Mammary epithelial cell (primary cell): ENCODE results near the gene ANXA2R.
"Not testable (repeated sequence)": the region's sequence is repeated elsewhere in the genome, so short reads cannot be mapped to it uniquely, and the experiment has no call there.

ENCODE experiments used
- EZH2 ChIP-seq: IDR thresholded peaks from 2 replicates; pipeline ENCODE4 v1.6.1; 2012; ENCODE audit warnings: low read length, inconsistent platforms, borderline replicate concordance
- TF ChIP-seq, protein P1 (sequence below), 2 donors: IDR thresholded peaks in 1 of 2; conservative IDR thresholded peaks in 1 of 2; 2 replicates each; pipeline ENCODE4 v1.5.1; 2011 to 2012; ENCODE audit warnings: inconsistent platforms in 2 of 2, low read length in 2 of 2, mild to moderate bottlenecking in 2 of 2, control low read depth in 1 of 2, low read depth in 1 of 2; ENCODE audit not compliant: insufficient read depth in 1 of 2; ENCODE audit errors: extremely low read depth in 1 of 2

DNA sequence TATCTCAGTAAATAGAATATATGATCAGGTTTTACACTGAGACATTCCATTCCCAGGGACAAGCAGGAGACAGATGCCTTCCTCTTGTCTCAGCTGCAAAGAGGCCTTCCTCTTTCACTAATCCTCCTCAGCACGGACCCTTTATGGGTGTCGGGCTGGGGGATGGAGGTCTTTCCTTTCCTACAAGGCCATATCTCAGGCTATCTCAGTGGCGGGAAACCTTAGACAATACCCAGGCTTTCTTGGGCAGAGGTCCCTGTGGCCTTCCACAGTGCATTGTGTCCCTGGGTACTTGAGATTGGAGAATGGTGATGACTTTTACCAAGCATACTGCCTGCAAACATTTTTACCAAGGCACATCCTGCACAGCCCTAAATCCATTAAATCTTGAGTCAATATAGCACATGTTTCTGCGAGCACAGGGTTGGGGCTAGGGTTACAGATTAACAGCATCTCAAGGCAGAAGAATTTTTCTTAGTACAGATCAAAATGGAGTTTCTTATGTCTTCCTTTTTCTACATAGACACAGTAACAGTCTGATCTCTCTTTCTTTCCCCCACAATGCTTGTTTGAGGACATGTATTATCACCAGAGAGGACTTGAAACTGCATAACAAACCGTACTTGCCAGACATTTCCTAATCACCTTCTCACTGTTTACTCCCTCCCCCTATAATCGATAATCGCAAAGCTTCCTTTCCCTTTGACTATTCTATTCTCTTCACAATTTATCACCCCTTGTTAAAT, 37.5 kb upstream of the ANXA2R start:
- TF ChIP-seq, protein P1, sequence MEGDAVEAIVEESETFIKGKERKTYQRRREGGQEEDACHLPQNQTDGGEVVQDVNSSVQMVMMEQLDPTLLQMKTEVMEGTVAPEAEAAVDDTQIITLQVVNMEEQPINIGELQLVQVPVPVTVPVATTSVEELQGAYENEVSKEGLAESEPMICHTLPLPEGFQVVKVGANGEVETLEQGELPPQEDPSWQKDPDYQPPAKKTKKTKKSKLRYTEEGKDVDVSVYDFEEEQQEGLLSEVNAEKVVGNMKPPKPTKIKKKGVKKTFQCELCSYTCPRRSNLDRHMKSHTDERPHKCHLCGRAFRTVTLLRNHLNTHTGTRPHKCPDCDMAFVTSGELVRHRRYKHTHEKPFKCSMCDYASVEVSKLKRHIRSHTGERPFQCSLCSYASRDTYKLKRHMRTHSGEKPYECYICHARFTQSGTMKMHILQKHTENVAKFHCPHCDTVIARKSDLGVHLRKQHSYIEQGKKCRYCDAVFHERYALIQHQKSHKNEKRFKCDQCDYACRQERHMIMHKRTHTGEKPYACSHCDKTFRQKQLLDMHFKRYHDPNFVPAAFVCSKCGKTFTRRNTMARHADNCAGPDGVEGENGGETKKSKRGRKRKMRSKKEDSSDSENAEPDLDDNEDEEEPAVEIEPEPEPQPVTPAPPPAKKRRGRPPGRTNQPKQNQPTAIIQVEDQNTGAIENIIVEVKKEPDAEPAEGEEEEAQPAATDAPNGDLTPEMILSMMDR (conservative IDR thresholded peaks at IDR 0.05 in 1 of 2, IDR thresholded peaks at IDR 0.05 in 1 of 2; ENCODE audit: extremely low read depth in 1 of 2, insufficient read depth in 1 of 2, low read depth in 1 of 2, low read length in 2 of 2), result not testable (repeated sequence)
- TF ChIP-seq EZH2, result not testable (repeated sequence)
